ENCODE results near the gene ASZ1. TPM values are rescaled to one million over a fixed set of nuclear protein-coding genes. Genes with fewer than 3 reads are reported as not detected.

Gene ASZ1
- total RNA-seq, 1 experiment from 2014 or later, result not detected

GRCh38 chr7:117401293-117402002 is 25.8 kb downstream of the ASZ1 start:
- Histone ChIP-seq H4K20me1 (ENCODE audit: control insufficient read depth, insufficient read depth, insufficient read length) (no peaks in the 10 kb centered on the region), H3K9me3 (ENCODE audit: control insufficient read depth, low read depth, low read length) (no peaks in the 10 kb centered on the region), H3K56ac (ENCODE audit: insufficient read length, low read depth, low read length) (no peak overlapping the region), H3K18ac (ENCODE audit: insufficient read length, low read depth, low read length) (no peak overlapping the region), H2BK120ac (ENCODE audit: low read depth, low read length, poor library complexity, severe bottlenecking) (no peak overlapping the region), H3K4me1 (ENCODE audit: insufficient read depth, low read length) (no peaks in the 10 kb centered on the region), H2AFZ (ENCODE audit: low read length) (no peak overlapping the region), H4K91ac (ENCODE audit: insufficient read length, low read depth, low read length) (no peak overlapping the region), H3K27me3 (ENCODE audit: insufficient read depth, low read length) (no peaks in the 10 kb centered on the region), H4K8ac (replicated peaks; ENCODE audit: insufficient read length, low read depth, low read length) (no peak overlapping the region), H3K4ac (ENCODE audit: low read depth, low read length) (no peak overlapping the region), H3K27ac (ENCODE audit: insufficient read length, low read depth, low read length) (no peak overlapping the region), H3K23ac (ENCODE audit: insufficient read length, low read depth, low read length) (no peak overlapping the region), H2BK15ac (ENCODE audit: low read depth, low read length) (no peak overlapping the region), H3K14ac (ENCODE audit: insufficient read depth, low read length) (no peak overlapping the region), H3K9ac (ENCODE audit: extremely low read depth, insufficient read length, low read length) (no peak overlapping the region), H4K5ac (ENCODE audit: insufficient read length, low read depth, low read length) (no peak overlapping the region), H3K4me2 (ENCODE audit: insufficient read depth, insufficient read length, low read length) (no peak overlapping the region), H3T11ph (ENCODE audit: low read length) (no peak overlapping the region), H2BK12ac (ENCODE audit: insufficient read length, low read depth, low read length) (no peak overlapping the region), H2BK20ac (ENCODE audit: low read depth, low read length, poor library complexity, severe bottlenecking) (no peak overlapping the region), H2BK5ac (ENCODE audit: insufficient read length, low read length) (no peak overlapping the region), H3K79me1 (ENCODE audit: insufficient read depth, low read depth, low read length, poor library complexity, severe bottlenecking) (no peaks in the 10 kb centered on the region), H3K79me2 (ENCODE audit: insufficient read depth, low read length) (no peaks in the 10 kb centered on the region), H2AK5ac (ENCODE audit: insufficient read length, low read length) (no peak overlapping the region), H3K23me2 (ENCODE audit: insufficient read length, low read depth, low read length, poor library complexity, severe bottlenecking) (no peaks in the 10 kb centered on the region)
- no peak overlapping the region; a peak in 1 of 7 replicates for H3K27ac Mint-ChIP-seq
- no CpG with 5 or more reads among the region's 5 CpGs for WGBS (ENCODE audit: extremely low coverage, insufficient read length, low lambda C conversion rate)
- DNase-seq, result no peak
- no peaks in the 10 kb centered on the region for H3K27me3 Mint-ChIP-seq (ENCODE audit: low read depth)
- peak; percentile 64 for TF ChIP-seq CTCF (conservative IDR thresholded peaks at IDR 0.05)
- H3K36me3 Mint-ChIP-seq (ENCODE audit: insufficient read depth in 1 of 3, low read depth in 3 of 3), result no peaks in the 10 kb centered on the region
- peaks cover 5 to 10% of the 10 kb centered on the region in 2 experiments for H3K4me1 Mint-ChIP-seq
- H3K9me3 Mint-ChIP-seq, result no peaks in the 10 kb centered on the region
- H3K4me3 Mint-ChIP-seq, result no peak overlapping the region
